GM18499 (cell line): Measurements from ENCODE around the gene ADAMTS2.

ENCODE experiments used
- ATAC-seq: cut with Tn5 transposase; IDR thresholded peaks from one replicate; pipeline ENCODE4 v1.9.1; 2021; ENCODE audit warnings: moderate number of reproducible peaks; ENCODE audit not compliant: insufficient read depth, unreplicated experiment

The ADAMTS2 gene

DNA sequence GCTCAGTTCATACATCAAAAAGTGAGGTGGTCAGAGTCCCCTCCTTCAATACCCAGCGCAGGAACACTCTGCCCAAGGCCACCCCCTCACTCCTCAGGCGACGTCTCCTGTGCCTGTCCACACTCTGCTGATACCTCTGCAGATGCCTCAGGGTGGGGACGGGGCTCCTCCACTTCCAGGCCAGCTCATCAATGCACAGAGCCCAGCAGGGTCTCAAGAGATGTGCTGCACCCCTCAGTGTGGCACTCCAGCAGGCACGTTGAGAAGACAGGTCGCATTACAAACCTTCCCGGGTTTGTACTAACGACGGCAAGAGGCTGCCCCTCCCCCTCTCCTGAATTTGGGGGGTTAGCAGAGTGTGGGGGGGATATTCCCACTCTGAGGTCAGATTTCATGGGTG lies 156.6 kb downstream of the ADAMTS2 start:
- ATAC-seq: no peak

DNA sequence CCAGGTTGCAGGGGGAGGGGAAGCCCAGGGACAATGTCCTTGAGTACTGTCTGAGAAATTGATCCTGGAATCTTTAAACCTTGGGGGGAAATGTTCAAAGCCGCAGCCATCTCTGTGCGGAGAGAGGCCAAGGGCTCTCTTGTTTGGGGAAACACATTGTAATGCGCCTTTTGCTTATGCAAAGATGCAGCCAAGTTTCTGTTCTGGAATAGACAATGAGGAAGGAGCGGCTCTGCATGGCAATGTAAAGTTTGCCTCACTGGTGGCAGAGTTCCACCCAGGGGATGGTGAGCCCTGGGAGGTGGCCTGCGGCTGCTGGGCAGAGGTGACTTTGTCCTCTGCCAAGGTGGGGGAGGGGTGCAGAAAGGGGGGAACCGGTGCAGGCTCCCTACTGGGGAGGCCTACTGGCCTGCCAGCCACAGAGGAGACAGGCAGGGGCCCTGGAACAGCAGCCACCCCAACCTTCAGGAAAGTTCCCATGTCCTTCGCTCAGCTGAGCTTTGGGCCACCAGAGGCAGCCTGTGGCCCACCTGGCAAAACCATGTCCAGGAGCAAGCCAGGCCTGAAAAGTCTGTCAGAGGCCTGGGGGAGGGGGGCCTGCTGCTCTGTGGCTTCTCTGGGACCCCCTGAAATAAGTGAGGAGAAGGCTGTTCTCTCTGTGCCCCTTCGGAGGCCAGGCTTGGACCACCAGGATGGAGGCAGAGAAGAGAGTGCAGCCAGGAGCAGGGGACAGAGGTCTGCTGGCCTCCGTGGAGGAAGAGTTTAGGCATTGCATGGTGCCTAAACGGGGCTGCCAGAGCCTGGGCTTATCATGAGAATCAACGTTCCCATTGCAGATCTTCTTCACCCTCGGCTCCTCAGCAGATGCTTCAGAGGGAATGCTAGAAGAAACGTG lies 157.3 kb downstream of the ADAMTS2 start:
- ATAC-seq: no peak

DNA sequence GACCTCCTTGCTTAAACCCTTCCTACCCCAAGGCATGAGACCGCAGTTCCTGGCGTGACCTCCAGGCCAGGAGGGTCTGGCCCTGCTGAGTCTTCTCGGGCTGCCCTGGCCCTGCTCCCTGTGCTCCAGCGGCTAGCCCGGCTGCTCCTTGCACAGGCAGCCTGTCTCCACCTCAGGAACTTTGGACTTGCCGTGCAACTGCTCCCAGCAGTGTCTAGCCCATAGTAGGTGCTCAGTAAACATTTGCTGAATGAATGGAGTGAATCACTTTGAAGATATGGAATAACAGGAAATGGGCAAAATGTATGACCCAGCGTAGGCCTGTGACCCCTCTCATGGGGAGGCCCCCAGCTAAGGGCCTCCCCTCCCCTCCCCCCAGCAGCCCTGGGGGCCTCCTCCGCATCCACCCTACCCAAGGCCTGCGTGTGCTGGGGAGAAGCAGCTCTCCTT lies 158.0 kb downstream of the ADAMTS2 start:
- ATAC-seq: no peak

DNA sequence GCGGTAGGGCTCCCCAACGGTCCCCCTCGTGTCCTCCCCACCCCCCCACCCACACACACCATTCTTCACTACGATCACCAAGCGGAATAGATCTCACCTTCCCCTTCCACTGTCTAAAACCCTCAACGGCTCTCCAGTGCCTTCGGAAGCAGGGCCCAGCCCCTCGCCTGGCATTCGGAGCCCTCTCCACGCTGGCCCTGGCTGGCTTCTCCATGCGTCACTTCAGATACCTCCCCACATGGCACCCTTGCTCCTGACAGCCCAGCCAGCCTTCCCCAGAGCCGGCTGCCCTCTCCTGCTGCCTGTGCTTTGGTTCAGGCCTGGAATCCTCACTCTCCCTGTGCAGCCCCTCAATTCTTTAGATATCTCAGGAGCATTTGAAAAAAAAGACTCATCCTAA lies 158.5 kb downstream of the ADAMTS2 start:
- ATAC-seq: no peak

DNA sequence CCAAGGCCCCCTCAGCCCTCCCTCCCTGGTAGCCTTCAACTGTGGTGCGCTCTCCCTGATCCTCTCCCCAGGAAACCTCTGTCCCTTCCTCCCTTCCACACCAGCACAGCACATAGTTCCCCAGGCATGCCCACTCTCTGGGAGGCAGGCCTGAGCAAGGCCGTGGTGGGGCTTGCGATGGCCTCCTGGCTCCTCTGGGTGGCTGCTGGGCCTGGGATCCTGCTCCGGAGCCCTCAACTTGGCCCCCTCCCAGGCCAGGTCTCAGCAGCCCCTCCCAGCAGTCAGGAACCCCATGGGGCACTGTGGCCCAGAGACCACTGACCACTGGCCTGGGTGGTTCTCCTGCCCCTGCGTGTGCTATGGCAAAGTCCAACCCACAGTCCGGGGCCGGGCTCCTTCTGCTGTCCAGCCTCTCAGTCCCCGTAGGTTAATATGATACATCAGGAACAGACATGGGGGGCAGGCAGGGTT lies 159.3 kb downstream of the ADAMTS2 start:
- ATAC-seq: no peak

DNA sequence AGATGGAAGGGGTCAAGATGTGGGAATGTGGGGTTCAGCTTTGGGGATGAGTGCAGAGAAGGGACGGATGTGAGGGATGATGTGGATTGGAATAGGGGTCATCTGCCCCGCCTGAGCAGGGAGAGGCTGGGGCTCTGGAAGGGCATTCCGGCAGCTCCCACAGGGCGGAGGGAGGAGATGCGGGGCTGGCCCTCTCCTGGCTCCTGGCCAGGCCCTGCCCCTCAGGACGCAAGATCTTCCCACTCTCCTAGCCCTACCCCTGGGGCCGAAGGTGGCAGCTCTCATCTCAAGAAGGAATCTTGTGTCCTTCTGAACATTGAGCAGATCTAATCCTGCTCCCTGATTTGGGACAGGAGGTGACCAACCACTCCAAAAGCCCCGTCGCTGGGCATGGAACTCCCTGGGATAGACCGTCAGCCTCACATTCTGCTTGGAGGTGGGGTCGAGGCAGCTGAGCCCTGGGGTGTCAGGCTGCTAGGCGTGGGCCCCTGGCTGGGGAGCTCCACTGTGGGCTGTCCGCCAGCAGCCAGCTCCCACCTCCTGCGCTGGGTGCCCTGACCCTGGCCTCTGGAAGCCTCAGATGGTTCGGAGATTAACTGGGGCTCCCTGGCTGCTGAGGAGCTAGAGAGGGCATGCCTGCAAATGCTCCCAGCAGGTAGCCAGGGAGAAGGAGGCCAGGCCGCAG lies 159.9 kb downstream of the ADAMTS2 start:
- ATAC-seq: no peak

DNA sequence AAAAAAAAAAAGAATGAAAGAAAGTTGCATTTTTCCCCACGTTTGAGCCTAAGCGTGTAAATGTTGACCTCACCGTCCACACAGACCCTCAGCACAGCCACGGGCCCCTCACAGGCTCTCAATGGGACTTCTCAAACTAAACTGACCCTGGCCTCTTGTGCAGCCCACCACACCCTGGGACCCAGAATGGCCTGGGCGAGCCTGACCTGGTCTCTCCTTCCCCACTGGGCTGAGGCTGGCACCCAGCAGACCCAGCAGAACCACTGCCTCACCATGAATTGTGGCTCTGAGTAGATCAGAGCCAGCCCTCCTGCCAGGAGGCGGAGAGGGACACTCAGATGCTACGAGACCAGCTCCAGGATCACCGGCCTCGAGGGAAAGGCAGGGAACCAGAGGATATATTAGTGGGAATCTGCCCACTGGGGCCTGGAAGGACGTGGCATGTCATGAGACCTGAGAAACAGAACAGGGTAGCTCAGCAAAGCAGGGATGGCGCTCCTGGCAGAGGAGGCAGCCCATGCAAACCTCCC lies 160.7 kb downstream of the ADAMTS2 start:
- no peak for ATAC-seq

DNA sequence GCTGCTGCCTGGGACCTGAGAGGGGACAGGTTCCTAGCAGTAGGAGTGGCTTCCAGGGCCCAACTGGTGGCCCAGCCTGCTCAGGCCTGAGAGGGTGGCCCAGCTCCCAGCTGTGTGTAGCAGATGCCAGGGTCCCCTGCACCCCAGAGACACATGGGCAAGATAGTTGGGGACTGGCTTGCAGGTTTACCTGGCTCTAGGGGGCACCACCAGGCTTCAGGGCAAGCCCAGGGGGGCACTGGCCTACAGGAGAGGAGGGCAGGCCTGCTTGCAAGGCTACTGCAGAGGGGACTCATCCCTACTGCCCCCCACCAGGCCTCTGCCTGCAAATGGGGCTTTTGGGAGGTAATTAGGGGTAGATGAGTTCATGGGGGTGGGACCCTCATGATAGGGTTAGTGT lies 161.8 kb downstream of the ADAMTS2 start:
- no peak for ATAC-seq

DNA sequence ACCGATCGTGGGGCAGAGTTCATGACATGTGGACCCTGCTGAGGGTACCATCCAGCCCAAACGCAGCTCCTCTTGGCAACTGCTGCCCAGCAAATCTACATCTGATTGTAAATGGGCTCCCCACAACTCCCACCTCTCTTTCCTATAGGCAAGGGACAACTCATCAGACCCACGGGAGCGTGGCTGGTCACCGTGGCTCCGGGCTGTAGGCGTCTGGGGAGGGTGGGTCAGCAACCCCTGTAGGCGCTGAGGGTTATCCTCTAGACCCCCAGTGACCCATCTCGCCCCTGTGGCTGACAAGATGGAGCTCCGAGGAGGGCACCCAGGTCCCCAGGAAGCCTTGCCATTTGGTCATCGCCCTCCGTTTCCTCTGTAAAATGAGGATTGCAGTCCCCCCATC lies 162.7 kb downstream of the ADAMTS2 start:
- ATAC-seq: no peak

DNA sequence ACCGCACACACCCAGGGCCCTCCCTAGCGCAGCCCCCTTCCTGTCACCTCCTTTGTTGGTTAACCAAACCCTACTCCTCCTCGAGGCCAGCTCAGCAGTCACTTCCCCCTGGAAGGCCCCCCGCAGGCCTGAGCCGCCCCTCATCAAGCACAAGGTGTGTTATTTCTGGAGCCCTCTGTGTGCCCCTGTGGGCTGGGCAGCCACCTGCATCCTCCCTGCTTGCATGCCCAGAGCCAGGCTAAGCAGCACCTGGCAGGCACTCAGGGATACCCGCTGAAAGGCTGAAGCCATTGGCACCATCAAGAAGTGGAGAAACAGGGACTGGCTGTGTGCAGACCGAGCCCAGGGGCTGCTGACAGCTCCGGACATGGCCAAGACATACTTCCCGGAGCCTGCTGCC lies 163.3 kb downstream of the ADAMTS2 start:
- no peak for ATAC-seq

DNA sequence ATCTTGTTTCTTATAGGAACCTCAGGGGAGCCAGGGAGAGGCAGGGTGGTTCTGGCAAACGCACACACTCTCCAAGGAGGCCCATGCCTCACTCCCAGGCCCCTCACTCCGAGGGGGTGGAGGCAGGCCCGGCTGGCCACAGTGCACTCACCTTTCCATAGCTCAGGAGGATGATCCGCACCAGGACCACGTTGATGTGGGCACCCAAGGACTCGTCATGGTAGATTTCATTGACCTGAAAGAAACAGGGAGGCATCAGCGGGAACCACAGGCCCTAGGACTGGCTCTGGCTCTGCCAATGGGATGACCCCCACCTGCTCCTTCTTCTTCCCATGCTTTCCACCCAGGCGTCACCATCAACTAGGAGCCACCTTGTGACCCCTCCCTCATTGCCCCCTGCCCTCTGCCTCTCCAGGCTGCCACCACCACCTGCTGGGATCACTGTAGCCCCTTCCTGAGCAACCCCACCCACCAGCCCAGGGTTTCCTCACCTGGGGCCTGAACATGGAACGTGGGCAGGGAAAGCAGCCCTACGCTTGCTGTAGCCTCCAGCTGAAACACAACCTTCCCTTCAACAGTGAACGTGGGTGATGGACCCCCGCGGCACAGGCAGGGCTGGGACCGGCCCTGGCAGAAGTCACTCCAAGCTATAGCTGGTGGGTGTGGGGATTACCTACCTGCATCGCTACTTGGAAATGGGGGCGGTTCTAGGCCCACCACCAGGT lies 164.2 kb downstream of the ADAMTS2 start:
- no peak for ATAC-seq

DNA sequence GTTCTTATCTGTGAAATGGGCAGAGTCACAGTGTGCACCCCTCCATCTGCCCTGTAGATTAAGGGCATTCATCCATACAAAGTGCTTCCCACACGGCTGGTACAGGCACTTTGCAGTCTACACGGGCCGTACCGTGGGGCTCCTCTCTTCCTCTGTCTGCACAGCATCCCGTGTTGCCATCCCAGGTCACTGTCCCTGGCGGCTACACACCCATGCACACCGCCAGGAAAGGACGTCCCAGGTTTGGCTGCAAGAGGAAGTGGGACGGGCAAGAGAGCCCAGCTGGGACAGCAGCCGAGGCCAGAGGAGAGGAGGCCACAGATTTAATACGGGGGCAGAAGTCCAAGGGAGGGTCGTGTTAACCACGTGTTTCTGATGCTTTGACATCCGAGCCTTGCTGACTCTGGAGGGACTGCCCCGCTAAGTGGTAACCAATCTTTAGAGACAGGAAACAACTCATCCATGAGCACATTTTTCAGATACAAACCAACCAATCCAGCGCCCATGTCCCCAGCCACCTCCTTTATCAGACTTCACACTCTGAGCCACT lies 165.1 kb downstream of the ADAMTS2 start:
- ATAC-seq: no peak

DNA sequence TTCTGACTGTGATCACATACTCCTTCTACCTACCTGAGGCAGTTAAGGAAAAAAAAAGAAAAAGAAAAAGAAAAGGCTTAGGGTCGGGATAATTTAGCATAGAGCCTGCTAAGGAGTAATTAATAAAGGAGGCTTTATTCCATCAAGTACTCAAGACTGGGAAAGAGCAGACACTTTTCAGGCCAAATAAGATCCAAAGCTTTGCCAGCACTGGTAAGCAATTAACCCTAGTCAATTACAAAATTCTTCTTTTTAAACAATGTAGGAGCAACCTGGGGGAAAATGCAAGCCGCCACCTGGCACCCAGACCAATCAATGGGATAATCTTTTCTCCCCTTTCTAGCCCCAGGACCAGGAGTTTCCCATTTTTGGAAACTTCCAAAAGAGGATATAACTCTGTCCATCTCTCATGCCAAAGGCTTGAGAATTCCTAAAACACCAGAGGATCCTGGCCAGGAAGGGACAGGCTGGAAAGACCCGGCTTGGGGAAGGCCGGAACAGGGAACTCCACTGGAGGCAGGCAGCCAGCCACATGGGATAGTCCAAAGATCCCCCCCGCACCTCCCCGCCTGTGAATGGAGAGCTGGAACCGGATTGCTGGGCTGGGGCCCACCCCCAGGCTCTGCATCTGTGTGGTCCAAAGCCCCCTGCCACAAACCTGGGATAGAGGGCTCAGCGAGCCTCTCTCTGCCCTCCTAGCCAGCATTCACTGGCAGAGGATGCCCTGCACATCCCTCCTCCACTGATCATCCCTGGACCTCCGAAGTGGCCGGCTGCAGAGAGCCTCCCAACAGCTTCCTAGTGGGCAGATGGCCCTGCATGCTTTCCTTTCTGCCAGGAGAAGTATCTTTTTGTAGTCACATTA lies 167.3 kb downstream of the ADAMTS2 start:
- no peak for ATAC-seq

DNA sequence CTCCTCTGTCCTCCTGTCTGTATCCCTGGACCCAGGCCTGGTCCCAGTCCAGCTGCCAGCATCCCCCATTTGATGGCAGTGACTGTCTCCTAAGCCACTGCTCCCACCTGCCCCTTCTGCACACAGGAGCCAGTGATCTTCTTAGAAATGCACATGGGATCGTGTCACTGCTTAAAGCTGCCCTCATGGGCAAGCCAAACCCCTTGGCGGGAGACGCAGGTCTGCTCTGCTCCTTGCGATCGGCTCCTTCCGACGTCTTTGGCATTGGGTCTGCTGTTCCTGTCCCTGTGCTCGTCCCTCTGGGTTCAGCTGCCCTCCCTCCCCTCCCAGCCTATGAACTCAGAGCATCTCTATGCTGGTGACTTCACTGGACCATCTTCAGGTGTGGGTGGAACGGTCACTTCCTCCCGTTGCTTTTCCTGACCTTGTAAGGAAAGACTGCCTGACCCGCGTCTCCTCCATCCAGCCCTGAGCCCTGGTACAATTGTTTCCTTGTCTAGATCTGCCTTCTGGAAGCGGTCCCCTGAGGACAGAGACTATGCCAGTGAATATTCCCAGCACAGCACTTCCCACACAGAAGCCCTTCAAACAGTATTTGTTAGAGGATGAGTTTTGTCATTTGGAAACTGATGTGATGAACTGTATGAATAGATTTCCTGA lies 168.6 kb downstream of the ADAMTS2 start:
- ATAC-seq: no peak

DNA sequence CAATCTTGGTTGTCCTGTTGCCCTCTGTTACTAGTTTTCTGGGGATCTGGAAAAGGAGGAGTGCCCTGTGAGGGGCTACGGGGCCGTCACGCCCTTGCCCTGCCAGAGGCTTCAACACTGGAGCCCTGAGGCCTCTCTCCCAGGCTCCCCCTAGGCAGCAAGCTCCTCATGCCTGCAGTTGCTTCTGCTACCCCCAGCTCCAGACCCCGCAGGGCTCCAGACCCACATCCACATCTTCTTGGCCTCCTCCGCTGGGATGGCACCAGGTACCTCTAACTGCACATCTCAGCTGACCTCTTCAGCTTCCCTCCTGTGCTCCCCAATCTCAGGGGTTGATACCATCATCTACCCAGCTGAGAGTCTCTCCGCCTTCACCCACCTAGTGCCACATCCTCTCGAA lies 169.1 kb downstream of the ADAMTS2 start:
- no peak for ATAC-seq

DNA sequence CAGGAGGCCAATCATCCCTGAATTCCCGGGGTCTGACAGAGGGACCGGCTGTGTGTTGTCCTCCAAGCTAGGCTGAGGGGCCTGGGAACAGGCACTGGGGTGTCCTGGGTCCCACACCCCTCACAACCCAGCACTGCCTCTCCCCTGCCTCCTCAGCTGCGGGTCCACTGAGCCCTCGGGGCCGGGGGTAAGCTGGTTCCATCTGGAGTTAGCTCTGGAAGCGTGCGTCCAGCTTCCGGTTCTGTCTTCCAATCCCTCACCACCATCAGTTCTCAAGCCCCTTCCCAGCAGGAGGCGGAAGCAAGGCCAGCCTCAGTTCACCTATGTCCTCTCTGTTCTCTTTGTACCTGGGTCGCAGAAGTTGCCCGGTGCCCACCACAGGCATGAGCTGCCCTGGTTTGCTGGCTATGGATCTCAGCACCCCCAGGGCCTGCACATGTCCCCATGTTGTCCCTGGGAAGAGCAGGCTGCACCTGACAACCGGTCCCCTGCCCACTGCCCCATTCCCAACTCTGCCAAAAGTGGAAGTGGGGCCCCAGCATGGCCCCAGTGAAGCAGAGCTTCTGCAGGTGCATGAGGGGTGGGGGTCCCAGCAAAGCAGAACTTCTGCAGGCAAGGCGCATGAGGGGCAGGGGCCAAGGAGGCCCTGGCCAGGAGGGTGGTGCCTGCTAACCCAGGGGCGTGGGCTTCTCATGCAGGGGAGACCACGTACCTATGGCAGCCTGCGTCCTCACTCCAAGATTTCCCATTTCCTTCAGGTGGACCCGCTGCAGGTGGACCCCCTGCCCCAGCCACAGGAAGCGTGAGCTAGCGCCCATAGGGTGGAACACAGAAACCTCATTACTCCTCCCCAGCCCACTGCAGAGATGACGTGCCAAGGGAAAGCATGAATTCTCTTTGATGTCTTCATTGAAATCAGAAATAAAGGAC lies 173.2 kb downstream of the ADAMTS2 start:
- ATAC-seq: no peak

DNA sequence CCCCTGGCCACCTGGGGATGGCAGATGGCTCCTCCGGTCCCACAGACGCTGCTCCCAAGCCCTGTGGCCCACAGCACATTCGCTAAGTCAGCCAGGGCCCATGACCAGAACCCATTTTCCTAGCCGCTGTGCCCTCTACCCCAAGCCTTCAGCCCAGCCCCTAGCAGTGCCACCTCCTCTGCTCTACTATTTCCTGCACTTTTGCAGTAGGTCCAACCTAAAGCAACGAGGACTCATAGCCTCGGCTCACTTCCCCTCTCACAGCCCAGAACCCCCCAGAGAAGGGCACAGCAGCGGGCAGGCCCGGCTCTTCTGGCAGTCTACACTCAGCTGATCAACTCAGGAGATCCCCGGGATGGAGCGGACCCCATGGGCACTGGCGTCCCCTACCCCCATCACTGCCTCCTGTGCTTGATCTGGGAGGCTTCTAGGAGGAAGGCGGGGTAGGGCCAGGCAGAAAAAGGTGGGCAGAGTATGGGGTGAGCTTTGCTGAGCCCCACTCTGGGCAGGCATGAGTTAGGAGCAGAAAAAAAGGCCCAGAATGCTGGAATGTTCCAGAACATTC lies 173.9 kb downstream of the ADAMTS2 start:
- ATAC-seq: no peak

DNA sequence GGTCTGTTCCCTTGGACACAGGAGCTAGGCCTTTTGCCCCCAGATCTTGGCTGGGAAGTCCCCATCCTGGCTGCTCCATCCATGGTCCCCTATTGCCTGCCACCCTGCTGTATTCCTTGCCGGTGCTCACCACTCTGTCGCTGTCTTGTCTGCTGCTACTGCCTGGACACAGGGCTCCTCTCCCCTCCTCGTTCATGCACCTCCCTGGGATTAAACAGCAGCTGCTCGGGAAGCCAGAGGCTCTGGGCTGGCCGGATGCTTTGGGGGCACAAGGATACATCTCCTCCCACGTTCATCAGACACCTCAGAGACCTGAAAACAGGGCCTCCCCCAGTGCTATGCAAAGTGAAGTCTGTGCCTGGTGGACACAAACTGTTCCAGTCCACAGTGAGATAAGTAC lies 174.7 kb downstream of the ADAMTS2 start:
- no peak for ATAC-seq
